Large intestine (tissue), 3 donors: ENCODE results near the gene YIPF2. TPM values are rescaled to one million over a fixed set of nuclear protein-coding genes. Genes with fewer than 3 reads are reported as not detected.
A peak's percentile ranks its signal among the peaks of the same experiment; 100 is the strongest.
"Not testable (repeated sequence)": the region's sequence is repeated elsewhere in the genome, so short reads cannot be mapped to it uniquely, and the experiment has no call there.

Experiments
- DNase-seq, 2 donors: peaks; one replicate each; pipeline versions ENCODE4 v3.0.0 to v3.0.0-alpha.2; 2013
- H3K27ac ChIP-seq: one replicate; pipeline ENCODE4 v1.5.1; 2013; ENCODE audit warnings: low read length
- H3K27me3 ChIP-seq: 2 replicates; pipeline ENCODE4 v1.6.1; 2013; ENCODE audit warnings: low read length; ENCODE audit not compliant: control insufficient read depth, insufficient read depth
- H3K36me3 ChIP-seq: 2 replicates; pipeline ENCODE4 v1.6.1; 2013; ENCODE audit warnings: low read length; ENCODE audit not compliant: control insufficient read depth, insufficient read depth
- H3K4me1 ChIP-seq: one replicate; pipeline ENCODE4 v1.6.1; 2013; ENCODE audit warnings: low read length; ENCODE audit not compliant: control insufficient read depth, insufficient read depth
- H3K4me3 ChIP-seq: one replicate; pipeline ENCODE4 v1.5.1; 2013; ENCODE audit warnings: low read length
- H3K9me3 ChIP-seq: one replicate; pipeline ENCODE4 v1.6.1; 2013; ENCODE audit warnings: mild to moderate bottlenecking, low read depth, low read length, moderate library complexity; ENCODE audit not compliant: control insufficient read depth
- WGBS: methylation state at CpG from one replicate; pipeline ENCODE4 v1.1.5; 2013; ENCODE audit warnings: low lambda C conversion rate; ENCODE audit not compliant: insufficient coverage; 5-methylcytosine and 5-hydroxymethylcytosine counted together
- polyA plus RNA-seq: library from polyadenylated mRNA; unstranded; fragments of 120-200 nt; gene quantifications from one replicate; pipeline ENCODE4 v1.2.1, GENCODE V29; 2013

YIPF2 gene
- polyA plus RNA-seq, 1 donor: 48.6 TPM

DNA sequence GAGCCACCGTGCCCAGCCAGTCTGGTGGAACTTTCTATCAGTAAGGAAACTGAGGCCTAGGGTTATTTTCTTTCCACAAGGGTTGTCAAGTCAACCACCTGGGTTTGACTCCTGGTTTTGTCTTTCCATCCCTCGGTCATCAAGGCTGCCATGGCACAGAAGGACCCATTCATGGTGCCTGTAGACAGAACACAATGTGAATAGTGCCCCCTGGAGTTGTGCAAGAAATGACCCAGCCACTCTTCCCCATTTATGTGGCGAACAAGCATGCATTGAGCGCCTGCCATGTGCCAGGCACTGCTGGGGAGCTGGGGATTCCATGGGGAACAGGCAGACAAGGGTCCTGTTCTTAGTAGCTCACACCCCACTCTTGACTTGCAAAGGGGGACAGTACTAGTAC, 36.5 kb upstream of the YIPF2 start:
- WGBS: no CpG with 5 or more reads among the region's 4 CpGs
- Histone ChIP-seq H3K27me3 (no peaks in the 10 kb centered on the region), H3K36me3 (peaks cover 5% of the 10 kb centered on the region), H3K27ac (no peak overlapping the region), H3K4me3 (no peak overlapping the region), H3K4me1 (peaks cover 13% of the 10 kb centered on the region), H3K9me3 (no peaks in the 10 kb centered on the region)
- DNase-seq: no peak

DNA sequence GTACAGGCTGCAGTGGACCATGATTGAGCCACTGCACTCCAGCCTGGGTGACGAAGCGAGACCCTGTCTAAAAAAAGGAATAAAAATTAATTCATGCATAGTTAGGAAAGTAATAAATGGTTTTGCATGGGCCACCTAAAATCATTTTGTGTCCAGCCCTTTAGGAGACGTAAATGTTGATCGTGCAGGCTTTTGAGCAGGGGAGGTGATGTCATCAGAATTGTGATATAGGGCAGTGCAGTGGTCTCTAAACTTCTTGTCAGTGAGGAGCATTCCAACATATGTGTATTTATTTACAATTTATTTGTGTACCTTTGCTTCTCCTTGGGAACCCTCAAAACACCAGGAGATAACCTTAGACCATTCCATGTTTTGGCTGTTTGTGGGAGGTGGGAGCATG, 35.4 kb upstream of the YIPF2 start:
- no peak for DNase-seq
- peaks cover 5% of the 10 kb centered on the region for H3K36me3 ChIP-seq
- H3K4me3 ChIP-seq: no peak overlapping the region
- H3K27ac ChIP-seq: no peak overlapping the region
- peaks cover 13% of the 10 kb centered on the region for H3K4me1 ChIP-seq
- 80% methylated on average over 1 of the region's 4 CpGs for WGBS
- no peaks in the 10 kb centered on the region for H3K27me3 ChIP-seq
- no peaks in the 10 kb centered on the region for H3K9me3 ChIP-seq

- H3K4me3 ChIP-seq: no peak overlapping the region
- H3K9me3 ChIP-seq: no peaks in the 10 kb centered on the region
- no peaks in the 10 kb centered on the region for H3K27me3 ChIP-seq
- WGBS: 82% methylated on average over 2 of the region's 10 CpGs
- H3K36me3 ChIP-seq: peaks cover 5% of the 10 kb centered on the region
- no peak overlapping the region for H3K27ac ChIP-seq
- DNase-seq: no peak
- H3K4me1 ChIP-seq: peaks cover 9% of the 10 kb centered on the region
These were observed 34.4 kb upstream of the YIPF2 start for GRCh38 chr19:10962863-10963262.

GRCh38 chr19:10961073-10961860, 32.8 kb upstream of the YIPF2 start:
- peak overlapping the region; percentile 91 for H3K4me3 ChIP-seq
- peaks cover 9% of the 10 kb centered on the region for H3K4me1 ChIP-seq
- WGBS: no CpG with 5 or more reads among the region's 92 CpGs
- H3K27ac ChIP-seq: peak overlapping the region; percentile 58
- H3K27me3 ChIP-seq: no peaks in the 10 kb centered on the region
- no peak for DNase-seq
- no peaks in the 10 kb centered on the region for H3K9me3 ChIP-seq
- peaks cover 5% of the 10 kb centered on the region for H3K36me3 ChIP-seq

GRCh38 chr19:10960314-10961072, 32.1 kb upstream of the YIPF2 start, which contains the start of gene SMARCA4:
Gene SMARCA4 (plus strand): TSS chr19:10961030. CDS start chr19:10984152, 23,122 bp downstream.
- Histone ChIP-seq H3K4me3 (peak within 1 kb of the TSS; percentile 99), H3K9me3 (no peaks in the 10 kb centered on the region), H3K4me1 (peaks cover 9% of the 10 kb centered on the region), H3K36me3 (peaks cover 5% of the 10 kb centered on the region), H3K27ac (peak within 1 kb of the TSS; percentile 97), H3K27me3 (no peaks in the 10 kb centered on the region)
- no CpG with 5 or more reads among the region's 100 CpGs for WGBS
- peak; percentile 98 to 99 for DNase-seq

GRCh38 chr19:10959277-10959968, 31.0 kb upstream of the YIPF2 start:
- not testable (repeated sequence) for H3K27ac ChIP-seq, H3K36me3 ChIP-seq, H3K4me3 ChIP-seq, H3K9me3 ChIP-seq, H3K27me3 ChIP-seq, H3K4me1 ChIP-seq, DNase-seq
- WGBS: 100% methylated on average over 5 of the region's 19 CpGs

DNA sequence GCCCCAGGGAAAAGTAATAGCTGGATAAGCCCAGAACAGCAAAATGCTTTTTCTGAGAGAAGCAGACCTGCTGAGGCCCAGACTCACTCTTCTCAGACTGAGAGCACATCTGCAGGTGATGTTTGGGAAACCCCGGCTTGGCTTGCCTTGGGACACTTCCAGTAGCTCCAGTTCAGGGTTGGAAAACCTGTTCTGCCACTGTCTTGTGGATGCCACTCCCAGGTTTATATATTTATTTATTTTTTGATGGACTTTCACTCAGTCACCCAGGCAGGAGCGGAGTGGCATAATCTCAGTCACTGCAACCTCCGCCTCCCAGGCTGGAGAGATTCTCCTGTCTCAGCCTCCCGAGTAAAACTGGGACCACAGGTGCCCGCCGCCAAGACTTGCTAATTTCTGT, 24.4 kb upstream of the YIPF2 start:
- Histone ChIP-seq H3K4me3 (no peak overlapping the region), H3K27me3 (no peaks in the 10 kb centered on the region), H3K4me1 (no peaks in the 10 kb centered on the region), H3K27ac (no peak overlapping the region), H3K36me3 (no peaks in the 10 kb centered on the region), H3K9me3 (no peaks in the 10 kb centered on the region)
- WGBS: no CpG with 5 or more reads among the region's 6 CpGs
- peak in 1 of 2 donors; percentile 61 for DNase-seq

GRCh38 chr19:10946958-10947657, 18.7 kb upstream of the YIPF2 start:
- DNase-seq: no peak
- H3K27ac ChIP-seq: no peak overlapping the region
- H3K4me1 ChIP-seq: no peaks in the 10 kb centered on the region
- no peak overlapping the region for H3K4me3 ChIP-seq
- H3K36me3 ChIP-seq: no peaks in the 10 kb centered on the region
- no CpG with 5 or more reads among the region's 6 CpGs for WGBS
- no peaks in the 10 kb centered on the region for H3K27me3 ChIP-seq
- no peaks in the 10 kb centered on the region for H3K9me3 ChIP-seq

DNA sequence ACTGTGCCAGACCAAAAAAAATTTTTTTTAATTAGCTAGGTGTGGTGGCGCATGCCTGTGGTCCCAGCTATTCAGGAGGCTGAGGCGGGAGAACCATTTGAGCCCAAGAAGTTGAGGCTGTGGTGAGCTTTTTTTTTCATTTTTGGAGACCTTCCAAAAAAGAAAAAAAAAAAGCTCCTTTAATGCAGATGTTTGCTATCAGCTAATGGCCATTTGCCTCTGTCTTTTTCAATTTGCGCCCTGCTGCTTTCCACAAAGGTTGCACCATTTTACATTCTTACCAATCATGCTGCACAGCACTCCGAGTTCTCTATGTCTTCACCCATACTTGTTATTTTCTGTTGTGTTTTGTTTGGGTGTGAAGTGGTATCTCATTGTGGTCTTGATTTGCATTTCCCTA, 16.8 kb upstream of the YIPF2 start:
- Histone ChIP-seq H3K27ac (no peak overlapping the region), H3K9me3 (no peaks in the 10 kb centered on the region), H3K27me3 (no peaks in the 10 kb centered on the region), H3K4me1 (peaks cover 4% of the 10 kb centered on the region), H3K36me3 (no peaks in the 10 kb centered on the region), H3K4me3 (no peak overlapping the region)
- no peak for DNase-seq
- WGBS: 83% methylated on average over 1 of the region's 4 CpGs

DNA sequence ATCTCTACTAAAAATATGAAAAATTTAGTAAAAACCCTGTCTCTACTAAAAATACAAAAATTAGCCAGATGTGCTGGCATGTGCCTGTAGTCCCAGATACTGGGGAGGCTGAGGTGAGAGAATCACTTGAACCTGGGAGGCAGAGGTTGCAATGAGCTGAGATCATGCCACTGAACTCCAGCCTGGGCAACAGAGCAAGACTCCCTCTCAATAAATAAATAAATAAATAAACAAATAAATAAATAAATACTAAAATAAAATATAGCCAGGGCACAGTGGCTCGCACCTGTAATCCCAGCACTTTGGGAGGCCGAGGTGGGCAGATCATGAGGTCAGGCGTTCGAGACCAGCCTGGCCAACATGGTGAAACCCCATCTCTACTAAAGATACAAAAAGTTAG, 15.0 kb upstream of the YIPF2 start:
- not testable (repeated sequence) for H3K9me3 ChIP-seq, DNase-seq, H3K27me3 ChIP-seq, H3K4me3 ChIP-seq, H3K36me3 ChIP-seq, H3K27ac ChIP-seq
- peaks cover 11% of the 10 kb centered on the region for H3K4me1 ChIP-seq
- WGBS: 100% methylated on average over 1 of the region's 4 CpGs
